Loucy (cell line): ENCODE measurements around the gene KCNIP3.

Experiments
- H2AFZ ChIP-seq: fragments of 200-600 bp; sonication (generic); 2 replicates; pipeline ENCODE4 v1.6.0; 2016; ENCODE audit warnings: antibody characterized with exemption, mild to moderate bottlenecking, low read length, moderate library complexity
- H3F3A ChIP-seq: fragments of 200-600 bp; 2 replicates; pipeline ENCODE4 v1.6.0; 2016; ENCODE audit warnings: antibody characterized with exemption, low read depth, mild to moderate bottlenecking
- H3K27me3 ChIP-seq: fragments of 200-600 bp; sonication (generic); 2 replicates; pipeline ENCODE4 v1.6.1; 2014; ENCODE audit warnings: low read length, mild to moderate bottlenecking; ENCODE audit not compliant: insufficient read depth, poor library complexity, severe bottlenecking
- H3K36me3 ChIP-seq: fragments of 200-600 bp; sonication (generic); 2 replicates; pipeline ENCODE4 v1.6.1; 2016; ENCODE audit warnings: low read length; ENCODE audit not compliant: insufficient read depth
- H3K4me1 ChIP-seq: fragments of 200-600 bp; sonication (generic); 2 replicates; pipeline ENCODE4 v1.5.1; 2014; ENCODE audit warnings: low read length, mild to moderate bottlenecking; ENCODE audit not compliant: insufficient read depth, poor library complexity, severe bottlenecking
- H3K4me2 ChIP-seq: fragments of 200-600 bp; sonication (generic); 2 replicates; pipeline ENCODE4 v1.6.0; 2014; ENCODE audit warnings: antibody characterized with exemption, low read length, low read depth, mild to moderate bottlenecking; ENCODE audit not compliant: poor library complexity, severe bottlenecking
- H3K4me3 ChIP-seq: fragments of 200-600 bp; sonication (generic); 2 replicates; pipeline ENCODE4 v1.5.1; 2014; ENCODE audit warnings: low read length, mild to moderate bottlenecking, mixed read lengths; ENCODE audit not compliant: poor library complexity, severe bottlenecking
- H3K79me2 ChIP-seq: fragments of 200-600 bp; sonication (generic); 2 replicates; pipeline ENCODE4 v1.6.1; 2014; ENCODE audit warnings: low read length; ENCODE audit not compliant: insufficient read depth
- H3K9ac ChIP-seq: fragments of 200-600 bp; sonication (generic); 2 replicates; pipeline ENCODE4 v1.6.0; 2014; ENCODE audit warnings: mild to moderate bottlenecking, low read depth, low read length, moderate library complexity; ENCODE audit not compliant: poor library complexity, severe bottlenecking
- H3K9me2 ChIP-seq: fragments of 200-600 bp; sonication (generic); replicated peaks from 2 replicates; pipeline ENCODE4 v1.6.1; 2016; ENCODE audit warnings: low read depth, low read length, mixed read lengths
- H3K9me3 ChIP-seq: fragments of 200-600 bp; sonication (generic); 2 replicates; pipeline ENCODE4 v1.6.1; 2014; ENCODE audit warnings: mild to moderate bottlenecking, antibody characterized with exemption, low read length, low read depth; ENCODE audit not compliant: insufficient read depth
- H4K20me1 ChIP-seq: fragments of 200-600 bp; sonication (generic); 2 replicates; pipeline ENCODE4 v1.6.0; 2014; ENCODE audit warnings: antibody characterized with exemption, low read length, mild to moderate bottlenecking; ENCODE audit not compliant: insufficient read depth, poor library complexity, severe bottlenecking
- CTCF ChIP-seq: fragments of 200-600 bp; sonication (generic); conservative IDR thresholded peaks from 2 replicates; pipeline ENCODE4 v1.5.1; 2014; ENCODE audit warnings: mild to moderate bottlenecking, antibody characterized with exemption, low read length
- EZH2phosphoT487 ChIP-seq: fragments of 200-600 bp; IDR thresholded peaks from 2 replicates; pipeline ENCODE4 v1.6.1; 2018; ENCODE audit warnings: antibody characterized with exemption, mild to moderate bottlenecking, moderate library complexity, borderline replicate concordance

The KCNIP3 gene

DNA sequence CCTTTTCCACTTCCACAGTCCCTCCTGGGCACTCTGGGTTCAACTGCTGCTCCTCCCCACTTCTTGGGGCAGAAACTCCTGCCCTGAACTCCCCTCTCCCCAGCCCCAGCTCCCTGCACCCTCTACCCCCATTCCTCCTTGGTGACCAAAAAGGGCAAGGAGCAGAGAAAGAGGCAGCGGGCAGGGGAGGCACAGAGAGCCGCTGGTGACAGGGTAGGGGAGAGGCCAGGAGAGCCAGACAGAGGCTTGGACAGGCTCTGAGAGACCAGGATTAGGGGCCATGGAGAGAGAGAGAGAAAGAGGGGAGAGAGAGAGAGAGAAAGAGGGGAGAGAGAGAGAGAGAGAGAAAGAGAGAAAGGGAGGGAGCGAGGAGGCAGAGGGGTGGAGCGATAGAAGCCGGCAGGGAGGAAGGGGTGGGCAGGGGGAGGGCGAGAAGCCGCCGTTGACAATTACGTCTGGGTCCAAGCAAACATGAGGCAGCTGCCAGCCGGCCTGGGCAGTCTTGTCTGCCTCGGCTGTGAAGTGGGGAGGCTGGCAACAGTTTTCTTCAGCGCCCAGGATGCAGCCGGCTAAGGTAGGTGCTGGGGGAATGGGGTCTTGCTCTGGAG lies at the start of gene KCNIP3:
Gene KCNIP3 (plus strand): TSS at position 468 of the 608 bp plus-strand sequence. CDS start 92 bp downstream, at position 560.
- Histone ChIP-seq H3K27me3 (no peaks in the 10 kb centered on the region), H3K4me2 (peak within 1 kb of the TSS; percentile 92)

DNA sequence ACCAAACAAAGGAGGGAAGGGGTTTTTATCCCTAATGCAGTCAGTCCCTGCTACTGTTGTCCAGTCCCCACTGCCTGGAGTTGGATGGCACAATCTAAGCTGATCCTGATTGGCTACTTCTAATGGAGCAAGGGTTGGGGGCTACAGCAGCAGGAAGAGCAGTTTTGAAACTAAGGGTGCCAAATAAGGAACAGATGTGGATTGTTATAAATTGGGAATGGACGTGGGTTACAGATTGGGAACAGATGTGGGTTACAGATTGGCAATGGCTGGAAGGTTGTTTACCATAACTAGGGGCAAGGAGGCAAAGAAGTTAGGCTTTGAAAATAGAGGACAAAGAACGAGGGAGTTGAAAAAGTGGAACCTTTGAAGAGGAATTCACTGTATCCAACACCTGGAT lies 38.9 kb upstream of the KCNIP3 start:
- no peak overlapping the region for H3K9ac ChIP-seq
- H3K9me3 ChIP-seq = no peaks in the 10 kb centered on the region
- no peaks in the 10 kb centered on the region for H3K79me2 ChIP-seq
- H2AFZ ChIP-seq = no peak overlapping the region
- no peaks in the 10 kb centered on the region for H3F3A ChIP-seq
- no peak overlapping the region for H3K4me3 ChIP-seq
- no peaks in the 10 kb centered on the region for H4K20me1 ChIP-seq
- no peaks in the 10 kb centered on the region for H3K9me2 ChIP-seq
- H3K4me1 ChIP-seq = no peaks in the 10 kb centered on the region
- H3K4me2 ChIP-seq = no peak overlapping the region
- no peaks in the 10 kb centered on the region for H3K36me3 ChIP-seq
- TF ChIP-seq CTCF = no peak
- H3K27me3 ChIP-seq = no peaks in the 10 kb centered on the region

More for the DNA sequence above, at the start of gene KCNIP3:
- Histone ChIP-seq H3K9ac (peak within 1 kb of the TSS; percentile 77), H3K9me2 (no peaks in the 10 kb centered on the region), H3K4me3 (peak within 1 kb of the TSS; percentile 70), H4K20me1 (no peaks in the 10 kb centered on the region), H3F3A (no peaks in the 10 kb centered on the region), H2AFZ (peak within 1 kb of the TSS; percentile 95), H3K9me3 (peaks cover 3% of the 10 kb centered on the region; the same call in 1 of the 2 replicates), H3K4me1 (peaks cover 9% of the 10 kb centered on the region), H3K36me3 (no peaks in the 10 kb centered on the region), H3K79me2 (no peaks in the 10 kb centered on the region)
- no peak for TF ChIP-seq CTCF
- TF ChIP-seq EZH2phosphoT487 = no peak

GRCh38 chr2:95260028-95261023 lies 36.8 kb upstream of the KCNIP3 start:
- no peak overlapping the region for H3K4me2 ChIP-seq
- H3K4me3 ChIP-seq = no peak overlapping the region

More at GRCh38 chr2:95260028-95261023, 36.8 kb upstream of the KCNIP3 start:
- no peaks in the 10 kb centered on the region for H4K20me1 ChIP-seq
- no peaks in the 10 kb centered on the region for H3K4me1 ChIP-seq
- H2AFZ ChIP-seq = no peak overlapping the region
- H3K36me3 ChIP-seq = no peaks in the 10 kb centered on the region
- no peak overlapping the region for H3K9ac ChIP-seq
- H3K9me2 ChIP-seq = no peaks in the 10 kb centered on the region
- no peaks in the 10 kb centered on the region for H3K27me3 ChIP-seq
- TF ChIP-seq EZH2phosphoT487 = no peak
- TF ChIP-seq CTCF = no peak
- no peaks in the 10 kb centered on the region for H3K9me3 ChIP-seq
- H3F3A ChIP-seq = no peaks in the 10 kb centered on the region
- no peaks in the 10 kb centered on the region for H3K79me2 ChIP-seq
